Activated CD4-positive, alpha-beta T cell treated with anti-CD3 and anti-CD28 coated beads, Interleukin-10, Interleukin-2, amounts not matched to agents 100 ng/mL and 50 ng/mL, durations not matched to agents 16 hours and 8 hours (primary cell): Measurements from ENCODE around the gene FAM131A.

ENCODE experiments used
- DNase-seq: peaks from one replicate; pipeline ENCODE4 v3.0.0-alpha.2; 2020

FAM131A gene

DNA sequence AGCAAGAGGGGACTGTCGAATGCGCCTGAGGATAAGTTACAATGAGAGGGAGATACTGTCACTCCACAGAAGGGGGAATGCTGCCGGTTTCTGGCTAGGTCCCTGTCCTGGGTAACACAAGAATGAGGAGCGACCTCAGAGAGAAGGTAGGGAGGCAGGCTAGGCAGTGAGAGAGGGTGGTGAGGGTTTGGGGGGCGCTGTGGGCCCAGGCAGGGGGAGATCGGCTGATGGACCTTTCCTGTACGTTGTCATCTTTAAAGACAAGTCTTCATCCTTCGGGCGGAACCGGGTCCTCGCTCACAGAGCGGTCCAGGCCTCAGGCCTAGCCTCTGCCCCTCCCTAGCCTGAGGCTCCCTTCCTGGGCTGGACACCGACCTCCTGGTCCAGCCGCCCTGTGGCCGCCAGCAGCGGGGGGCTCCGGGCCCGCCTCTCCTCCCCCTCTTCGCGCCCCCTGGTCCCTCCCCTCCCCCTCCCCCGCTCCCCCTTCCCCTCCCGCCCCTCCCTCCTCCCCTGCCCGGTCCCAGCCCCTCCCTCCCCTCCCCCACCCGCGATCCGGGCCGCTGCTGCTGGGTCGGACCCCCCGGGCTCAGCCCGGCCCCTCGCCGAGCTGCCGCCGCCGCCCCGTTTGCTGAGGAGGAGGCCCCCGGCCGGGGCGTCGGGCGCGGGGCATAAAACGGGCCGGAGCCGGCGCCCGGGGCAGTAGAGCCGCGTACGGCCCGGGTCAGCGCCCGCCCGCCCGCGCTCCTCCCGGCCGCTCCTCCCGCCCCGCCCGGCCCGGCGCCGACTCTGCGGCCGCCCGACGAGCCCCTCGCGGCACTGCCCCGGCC is 42.2 kb downstream of the FAM131A start, which contains the start of gene CHRD:
TSS of gene CHRD (plus strand) at position 697 of the 827 bp plus-strand sequence. CDS start 265 bp downstream, outside the sequence.
- no peak for DNase-seq

- no peak for DNase-seq
These were observed 42.8 kb downstream of the FAM131A start for GRCh38 chr3:184380185-184380626.

DNA sequence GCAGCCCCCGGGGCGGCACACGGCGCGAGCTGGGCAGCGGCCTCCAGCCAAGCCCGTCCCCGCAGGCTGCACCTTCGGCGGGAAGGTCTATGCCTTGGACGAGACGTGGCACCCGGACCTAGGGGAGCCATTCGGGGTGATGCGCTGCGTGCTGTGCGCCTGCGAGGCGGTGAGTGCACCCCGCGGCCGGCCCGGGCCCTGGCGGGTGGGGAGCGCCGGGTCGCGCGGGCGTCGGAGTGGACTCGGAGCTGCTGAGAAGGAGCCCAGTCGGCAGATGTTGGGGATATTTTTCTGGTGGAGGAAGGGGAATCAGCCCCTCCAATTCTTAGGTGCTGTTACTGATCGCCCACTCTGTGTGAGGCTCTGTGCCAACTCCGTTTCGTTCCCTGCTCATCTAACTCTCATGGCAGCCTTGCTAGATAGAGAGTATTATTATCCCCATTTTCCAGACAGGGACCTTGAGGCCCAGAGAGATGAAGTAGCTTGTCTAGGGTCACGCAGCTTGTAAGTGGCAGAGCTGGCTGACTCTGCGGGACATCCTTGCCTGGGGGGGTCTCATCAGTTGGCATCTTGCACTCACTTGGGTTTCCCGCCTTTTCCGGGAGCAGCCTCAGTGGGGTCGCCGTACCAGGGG is 43.3 kb downstream of the FAM131A start:
- DNase-seq: no peak

DNA sequence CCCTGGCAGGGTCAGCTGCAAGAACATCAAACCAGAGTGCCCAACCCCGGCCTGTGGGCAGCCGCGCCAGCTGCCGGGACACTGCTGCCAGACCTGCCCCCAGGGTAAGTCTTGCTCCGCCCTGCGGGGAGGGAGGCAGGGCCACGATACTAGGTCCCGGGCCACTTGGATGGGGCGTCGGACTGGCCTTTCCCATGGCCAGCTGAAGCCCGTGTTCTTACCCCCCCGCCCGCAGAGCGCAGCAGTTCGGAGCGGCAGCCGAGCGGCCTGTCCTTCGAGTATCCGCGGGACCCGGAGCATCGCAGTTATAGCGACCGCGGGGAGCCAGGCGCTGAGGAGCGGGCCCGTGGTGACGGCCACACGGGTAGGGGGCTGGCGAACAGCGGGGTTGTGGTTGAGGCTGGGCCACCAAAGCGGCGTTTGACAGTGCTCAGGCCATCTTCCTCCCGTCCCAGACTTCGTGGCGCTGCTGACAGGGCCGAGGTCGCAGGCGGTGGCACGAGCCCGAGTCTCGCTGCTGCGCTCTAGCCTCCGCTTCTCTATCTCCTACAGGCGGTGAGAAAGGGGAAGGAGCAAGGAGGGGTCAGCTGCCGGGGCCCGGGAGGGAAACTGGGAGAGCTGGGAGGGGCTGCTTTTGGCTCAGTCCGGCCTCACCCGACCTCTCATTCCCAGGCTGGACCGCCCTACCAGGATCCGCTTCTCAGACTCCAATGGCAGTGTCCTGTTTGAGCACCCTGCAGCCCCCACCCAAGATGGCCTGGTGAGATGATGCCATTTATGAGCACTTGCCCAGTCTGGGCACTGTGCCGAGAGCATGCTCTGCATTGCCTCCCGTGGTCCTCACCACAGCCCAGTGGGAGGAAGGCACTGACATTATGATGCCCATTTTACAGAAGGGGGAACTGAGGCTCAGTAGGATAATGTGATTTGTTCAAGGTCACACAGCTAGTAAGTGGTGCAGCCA is 44.1 kb downstream of the FAM131A start:
- no peak for DNase-seq

- no peak for DNase-seq
These were observed 45.1 kb downstream of the FAM131A start for GRCh38 chr3:184382326-184383032.

DNA sequence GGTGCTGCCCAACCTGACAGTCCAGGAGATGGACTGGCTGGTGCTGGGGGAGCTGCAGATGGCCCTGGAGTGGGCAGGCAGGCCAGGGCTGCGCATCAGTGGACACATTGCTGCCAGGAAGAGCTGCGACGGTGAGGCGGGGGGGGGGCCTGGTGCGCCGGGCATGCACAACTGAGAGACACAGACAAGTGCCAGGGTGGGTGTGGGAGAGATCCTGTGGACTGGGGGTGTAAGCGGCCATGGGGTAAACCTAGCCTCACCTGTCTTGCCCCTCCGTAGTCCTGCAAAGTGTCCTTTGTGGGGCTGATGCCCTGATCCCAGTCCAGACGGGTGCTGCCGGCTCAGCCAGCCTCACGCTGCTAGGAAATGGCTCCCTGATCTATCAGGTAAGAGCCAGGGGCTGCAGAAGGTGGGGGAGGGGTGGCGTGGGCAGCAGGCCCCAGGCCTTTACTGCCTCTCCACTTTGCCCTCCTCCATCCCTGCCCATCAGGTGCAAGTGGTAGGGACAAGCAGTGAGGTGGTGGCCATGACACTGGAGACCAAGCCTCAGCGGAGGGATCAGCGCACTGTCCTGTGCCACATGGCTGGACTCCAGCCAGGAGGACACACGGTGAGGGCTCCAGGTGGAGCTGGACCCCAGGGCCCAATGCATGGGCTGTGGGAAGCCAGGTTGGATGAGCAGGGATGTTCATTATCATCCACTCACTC is 45.8 kb downstream of the FAM131A start:
- DNase-seq: no peak

- DNase-seq: no peak
These were observed 46.9 kb downstream of the FAM131A start for GRCh38 chr3:184384342-184384741.

DNA sequence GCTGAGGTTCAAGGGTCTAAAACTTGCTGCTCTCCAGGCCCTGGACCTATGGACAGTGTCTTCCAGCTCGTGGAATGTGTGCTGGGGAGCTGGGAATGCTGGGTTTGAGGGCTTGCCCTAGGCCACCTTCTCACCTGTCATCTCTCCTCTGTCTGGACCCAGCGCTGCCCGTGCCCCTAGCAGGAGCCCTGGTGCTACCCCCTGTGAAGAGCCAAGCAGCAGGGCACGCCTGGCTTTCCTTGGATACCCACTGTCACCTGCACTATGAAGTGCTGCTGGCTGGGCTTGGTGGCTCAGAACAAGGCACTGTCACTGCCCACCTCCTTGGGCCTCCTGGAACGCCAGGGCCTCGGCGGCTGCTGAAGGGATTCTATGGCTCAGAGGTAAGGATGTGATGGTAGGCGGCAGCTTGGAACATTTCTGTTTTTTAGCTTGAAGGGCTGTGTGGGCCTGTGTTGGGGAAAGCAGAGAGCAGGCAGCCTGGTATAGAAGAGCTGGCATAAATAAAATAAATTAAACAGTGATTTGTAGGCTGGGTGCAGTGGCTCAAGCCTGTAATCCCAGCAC is 47.5 kb downstream of the FAM131A start:
- no peak for DNase-seq

DNA sequence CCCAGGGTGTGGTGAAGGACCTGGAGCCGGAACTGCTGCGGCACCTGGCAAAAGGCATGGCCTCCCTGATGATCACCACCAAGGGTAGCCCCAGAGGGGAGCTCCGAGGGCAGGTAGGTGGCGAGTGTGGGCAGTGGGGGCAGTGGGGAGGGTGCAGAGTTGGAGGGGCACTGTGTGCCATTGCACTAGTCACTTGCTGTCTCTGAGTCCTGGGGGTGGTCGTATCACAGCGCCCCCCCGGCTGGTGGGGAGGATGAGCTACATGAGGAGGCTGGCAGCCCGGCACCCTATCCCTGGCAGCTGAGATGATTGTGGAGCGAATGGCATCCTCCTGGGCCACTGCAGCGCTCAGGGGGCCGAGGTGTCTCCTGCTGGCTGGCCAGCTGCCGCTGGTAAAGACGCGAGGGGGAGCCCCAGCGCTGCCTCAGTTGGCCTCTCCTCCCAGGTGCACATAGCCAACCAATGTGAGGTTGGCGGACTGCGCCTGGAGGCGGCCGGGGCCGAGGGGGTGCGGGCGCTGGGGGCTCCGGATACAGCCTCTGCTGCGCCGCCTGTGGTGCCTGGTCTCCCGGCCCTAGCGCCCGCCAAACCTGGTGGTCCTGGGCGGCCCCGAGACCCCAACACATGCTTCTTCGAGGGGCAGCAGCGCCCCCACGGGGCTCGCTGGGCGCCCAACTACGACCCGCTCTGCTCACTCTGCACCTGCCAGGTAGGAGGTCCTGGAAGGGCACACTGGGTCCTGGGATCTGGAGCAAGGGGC is 48.8 kb downstream of the FAM131A start:
- no peak for DNase-seq

GRCh38 chr3:184387174-184387714 is 49.8 kb downstream of the FAM131A start:
- no peak for DNase-seq

DNA sequence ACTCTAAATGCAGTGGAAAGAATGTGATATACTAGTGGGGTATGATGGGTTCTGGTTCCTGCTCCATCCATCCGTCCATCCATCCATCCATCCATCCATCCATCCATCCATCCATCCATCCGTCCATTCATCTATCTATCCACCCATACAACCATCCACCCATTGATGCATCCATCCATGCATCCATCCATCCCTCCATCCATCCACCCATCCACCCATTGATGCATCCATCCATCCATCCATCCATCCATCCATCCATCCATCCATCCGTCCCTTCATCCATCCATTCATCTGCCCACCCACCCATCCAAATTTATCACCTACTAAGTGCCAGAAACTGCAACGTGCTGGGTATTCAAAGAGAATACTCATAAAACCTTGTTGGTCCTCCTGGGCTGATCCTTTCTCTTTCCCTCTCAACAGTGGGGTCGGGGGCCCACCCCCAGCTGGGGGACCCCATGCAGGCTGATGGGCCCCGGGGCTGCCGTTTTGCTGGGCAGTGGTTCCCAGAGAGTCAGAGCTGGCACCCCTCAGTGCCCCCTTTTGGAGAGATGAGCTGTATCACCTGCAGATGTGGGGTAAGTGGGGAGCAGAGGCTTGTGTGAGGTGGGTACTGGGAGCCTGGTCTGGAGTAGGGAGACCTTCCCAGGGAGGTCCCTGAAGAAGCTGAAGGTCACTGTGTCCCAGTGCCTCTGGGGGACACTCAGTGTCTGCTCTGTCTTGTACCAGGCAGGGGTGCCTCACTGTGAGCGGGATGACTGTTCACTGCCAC is 51.0 kb downstream of the FAM131A start:
- no peak for DNase-seq

- no peak for DNase-seq
These were observed 51.5 kb downstream of the FAM131A start for GRCh38 chr3:184388936-184389230.

GRCh38 chr3:184389384-184389783 is 52.0 kb downstream of the FAM131A start:
- no peak for DNase-seq

DNA sequence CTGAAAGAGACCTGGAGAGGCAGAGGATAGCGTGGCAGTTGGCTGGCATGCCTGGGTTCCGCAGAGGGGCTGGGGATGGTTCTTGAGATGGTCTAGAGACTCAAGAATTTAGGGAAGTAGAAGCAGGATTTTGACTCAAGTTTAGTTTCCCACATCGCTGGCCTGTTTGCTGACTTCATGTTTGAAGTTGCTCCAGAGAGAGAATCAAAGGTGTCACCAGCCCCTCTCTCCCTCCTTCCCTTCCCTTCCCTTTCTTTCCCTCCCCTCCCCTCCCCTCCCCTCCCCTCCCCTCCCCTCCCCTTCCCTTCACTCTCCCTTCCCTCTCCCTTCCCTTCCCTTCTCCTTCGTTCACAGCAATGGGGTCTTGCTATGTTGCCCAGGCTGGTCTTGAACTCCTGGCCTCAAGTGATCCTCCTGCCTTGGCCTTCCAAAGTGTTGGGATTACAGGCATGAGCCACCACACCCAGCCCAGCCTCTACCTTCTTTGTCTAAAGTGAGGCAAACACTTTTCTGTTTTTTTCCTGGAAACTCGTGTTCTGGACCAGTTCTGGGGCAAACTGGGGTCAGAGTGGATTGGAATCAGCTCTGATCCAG is 52.6 kb downstream of the FAM131A start:
- no peak for DNase-seq

GRCh38 chr3:184391266-184391665 is 53.9 kb downstream of the FAM131A start:
- no peak for DNase-seq

GRCh38 chr3:184395320-184395660 is 57.9 kb downstream of the FAM131A start:
- no peak for DNase-seq
